Astrocyte of the cerebellum (primary cell): ENCODE measurements around the gene SPPL2B.

Source experiments
- DNase-seq: peaks from one replicate; pipeline ENCODE4 v3.0.0-alpha.2; 2011; ENCODE audit warnings: low read depth
- H3K4me3 ChIP-seq: 2 replicates; pipeline ENCODE4 v1.5.1; 2011; ENCODE audit warnings: mild to moderate bottlenecking, low read depth, low read length, moderate library complexity
- in situ Hi-C: cut with HindIII; loops from 2 replicates; pipeline ENCODE4 v1.10.0; 2017; ENCODE audit warnings: low sequenced_read_pairs
- TF ChIP-seq, protein P1 (sequence below): IDR thresholded peaks from 2 replicates; pipeline ENCODE4 v1.5.1; 2012; ENCODE audit warnings: low read length, low read depth, moderate library complexity, mild to moderate bottlenecking; ENCODE audit errors: missing control alignments

The SPPL2B gene

GRCh38 chr19:2329501-2329916 is 1.0 kb downstream of the SPPL2B start:
- TF ChIP-seq, protein P1, sequence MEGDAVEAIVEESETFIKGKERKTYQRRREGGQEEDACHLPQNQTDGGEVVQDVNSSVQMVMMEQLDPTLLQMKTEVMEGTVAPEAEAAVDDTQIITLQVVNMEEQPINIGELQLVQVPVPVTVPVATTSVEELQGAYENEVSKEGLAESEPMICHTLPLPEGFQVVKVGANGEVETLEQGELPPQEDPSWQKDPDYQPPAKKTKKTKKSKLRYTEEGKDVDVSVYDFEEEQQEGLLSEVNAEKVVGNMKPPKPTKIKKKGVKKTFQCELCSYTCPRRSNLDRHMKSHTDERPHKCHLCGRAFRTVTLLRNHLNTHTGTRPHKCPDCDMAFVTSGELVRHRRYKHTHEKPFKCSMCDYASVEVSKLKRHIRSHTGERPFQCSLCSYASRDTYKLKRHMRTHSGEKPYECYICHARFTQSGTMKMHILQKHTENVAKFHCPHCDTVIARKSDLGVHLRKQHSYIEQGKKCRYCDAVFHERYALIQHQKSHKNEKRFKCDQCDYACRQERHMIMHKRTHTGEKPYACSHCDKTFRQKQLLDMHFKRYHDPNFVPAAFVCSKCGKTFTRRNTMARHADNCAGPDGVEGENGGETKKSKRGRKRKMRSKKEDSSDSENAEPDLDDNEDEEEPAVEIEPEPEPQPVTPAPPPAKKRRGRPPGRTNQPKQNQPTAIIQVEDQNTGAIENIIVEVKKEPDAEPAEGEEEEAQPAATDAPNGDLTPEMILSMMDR: no peak
- peak overlapping the region; percentile 91 for H3K4me3 ChIP-seq
- no peak for DNase-seq
- in situ Hi-C loops: loop anchor here (5.0 to 10.0 kb wide), 2 partner anchors 65 to 92 kb away; partner anchors contain the start of genes PLEKHJ1 and SF3A2

DNA sequence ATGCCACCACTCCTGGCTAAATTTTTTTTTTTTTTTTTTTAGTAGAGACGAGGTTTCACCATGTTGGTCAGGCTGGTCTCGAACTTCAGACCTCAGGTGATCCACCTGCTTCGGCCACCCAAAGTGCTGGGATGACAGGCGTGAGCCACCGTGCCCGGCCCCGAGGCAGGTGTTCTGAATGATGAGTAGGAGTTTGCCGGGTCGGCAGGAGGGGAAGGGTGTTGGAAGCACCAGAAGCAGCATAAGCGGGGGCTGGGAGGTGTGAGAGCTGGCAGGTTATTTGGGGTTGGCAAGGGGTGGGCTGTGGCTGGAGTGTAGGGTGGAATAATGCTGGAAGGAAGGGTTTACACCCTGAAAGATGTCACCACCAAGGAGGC is 1.8 kb downstream of the SPPL2B start:
- DNase-seq: no peak
- TF ChIP-seq, protein P1: no peak
- H3K4me3 ChIP-seq: no peak overlapping the region

GRCh38 chr19:2330632-2331284 is 2.3 kb downstream of the SPPL2B start:
- no peak overlapping the region for H3K4me3 ChIP-seq
- no peak for DNase-seq
- TF ChIP-seq, protein P1: no peak
- in situ Hi-C loops: no loop called here

More for the DNA sequence above, 1.8 kb downstream of the SPPL2B start:
- in situ Hi-C loops: no loop called here

- H3K4me3 ChIP-seq: no peak overlapping the region
- no peak for DNase-seq
- TF ChIP-seq, protein P1: no peak
- in situ Hi-C loops: no loop called here
These were observed 3.2 kb downstream of the SPPL2B start for GRCh38 chr19:2331601-2332246.

- TF ChIP-seq, protein P1: no peak
- H3K4me3 ChIP-seq: no peak overlapping the region
- no peak for DNase-seq
- in situ Hi-C loops: no loop called here
These were observed 4.0 kb downstream of the SPPL2B start for GRCh38 chr19:2332341-2333026.

DNA sequence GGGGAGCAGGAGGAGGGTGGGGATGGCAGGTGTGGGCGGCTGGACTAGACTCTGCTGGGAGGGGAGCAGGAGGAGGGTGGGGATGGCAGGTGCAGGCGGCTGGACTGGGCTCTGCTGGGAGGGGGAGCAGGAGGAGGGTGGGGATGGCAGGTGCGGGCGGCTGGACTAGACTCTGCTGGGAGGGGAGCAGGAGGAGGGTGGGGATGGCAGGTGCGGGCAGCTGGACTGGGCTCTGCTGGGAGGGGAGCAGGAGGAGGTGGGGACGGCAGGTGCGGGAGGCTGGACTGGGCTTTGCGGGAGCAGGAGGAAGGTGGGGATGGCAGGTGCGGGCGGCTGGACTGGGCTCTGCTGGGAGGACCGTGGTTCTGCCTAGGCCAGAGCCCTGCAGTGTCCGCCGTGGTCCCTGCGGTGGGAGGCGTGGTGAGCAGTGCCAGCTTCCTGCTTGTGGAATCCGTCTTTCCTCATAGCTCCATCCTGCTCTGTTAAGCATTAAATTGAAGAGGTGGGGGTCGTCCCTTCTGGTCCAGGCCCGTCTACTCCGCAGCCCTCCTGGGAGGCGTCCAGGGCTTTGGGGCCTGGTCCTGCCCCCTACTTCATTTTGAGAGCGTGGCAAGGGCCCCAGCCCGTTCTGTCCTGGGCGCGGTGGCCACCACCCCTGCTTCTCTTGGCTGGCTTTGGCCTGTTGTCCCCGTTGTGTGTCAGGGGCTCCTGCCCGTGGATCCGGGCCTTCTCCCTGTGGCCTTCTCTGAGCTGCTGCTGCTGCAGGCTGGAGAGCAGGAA is 4.7 kb downstream of the SPPL2B start:
- no peak for DNase-seq
- TF ChIP-seq, protein P1: no peak
- no peak overlapping the region for H3K4me3 ChIP-seq
- in situ Hi-C loops: no loop called here
